IMR-90 (cell line): ENCODE results near the gene RAB11FIP3. TPM values are rescaled to one million over a fixed set of nuclear protein-coding genes. Genes with fewer than 3 reads are reported as not detected.

ENCODE experiments used
- ATAC-seq: fragments of 200-7000 bp; cut with Tn5 transposase; 2 replicates; pipeline ENCODE4 v1.9.1; 2020; ENCODE audit warnings: low read depth, mild to moderate bottlenecking, moderate library complexity
- BruUV-seq: library from RNA; stranded (reverse); fragments of 400-500 nt; replicated peaks from 2 replicates; lab custom pipeline; 2021; lab: Mats Ljungman, UMichigan
- CTCF ChIA-PET: fragments of 300-600 bp; formaldehyde crosslinking; extraction: SDS; loops from one replicate; lab custom pipeline; 2021; ENCODE audit warnings: antibody characterized with exemption; lab: Yijun Ruan, JAX
- POLR2A ChIA-PET: fragments of 300-600 bp; sonication (Branson Sonifier 250); formaldehyde crosslinking; loops from one replicate; lab custom pipeline; 2022; ENCODE audit warnings: antibody characterized with exemption; ENCODE audit not compliant: unreplicated experiment; lab: Charles Lee
- DNase-seq: peaks from one replicate; pipeline ENCODE4 v3.0.0; 2013
- H2AFZ ChIP-seq: replicated peaks from 2 replicates; pipeline ENCODE3; 2013; ENCODE audit warnings: low read length, mild to moderate bottlenecking; ENCODE audit not compliant: poor library complexity
- H2AK5ac ChIP-seq: 2 replicates; pipeline ENCODE4 v1.6.1; 2013; ENCODE audit warnings: low read depth, low read length, inconsistent platforms
- H2AK9ac ChIP-seq: replicated peaks from 2 replicates; pipeline ENCODE3; 2013; ENCODE audit warnings: mild to moderate bottlenecking, low read depth, low read length, moderate library complexity; ENCODE audit not compliant: poor library complexity
- H2BK120ac ChIP-seq: 2 replicates; pipeline ENCODE4 v1.6.1; 2013; ENCODE audit warnings: low read depth, low read length, inconsistent platforms
- H2BK15ac ChIP-seq: 3 replicates; pipeline ENCODE4 v1.6.1; 2013; ENCODE audit warnings: low read depth, low read length, inconsistent platforms
- H2BK20ac ChIP-seq: 2 replicates; pipeline ENCODE4 v1.6.1; 2013; ENCODE audit warnings: low read depth, mild to moderate bottlenecking, inconsistent platforms, low read length, moderate library complexity
- H2BK5ac ChIP-seq: 2 replicates; pipeline ENCODE4 v1.6.1; 2013; ENCODE audit warnings: mild to moderate bottlenecking, low read depth, low read length, inconsistent platforms; ENCODE audit not compliant: poor library complexity, severe bottlenecking
- H3K14ac ChIP-seq: replicated peaks from 2 replicates; pipeline ENCODE4 v1.6.1; 2013; ENCODE audit warnings: low read depth, low read length, inconsistent platforms
- H3K18ac ChIP-seq: 2 replicates; pipeline ENCODE4 v1.6.1; 2013; ENCODE audit warnings: low read depth, low read length, control low read depth
- H3K23ac ChIP-seq: 2 replicates; pipeline ENCODE4 v1.6.1; 2013; ENCODE audit warnings: low read depth, low read length, inconsistent platforms
- H3K27ac ChIP-seq: 2 replicates; pipeline ENCODE4 v1.5.1; 2013; ENCODE audit warnings: mild to moderate bottlenecking, control low read depth, low read length; ENCODE audit not compliant: insufficient read depth
- H3K27me3 ChIP-seq: 2 replicates; pipeline ENCODE4 v1.6.1; 2013; ENCODE audit warnings: low read length; ENCODE audit not compliant: control insufficient read depth, insufficient read depth
- H3K36me3 ChIP-seq: 2 replicates; pipeline ENCODE4 v1.6.1; 2013; ENCODE audit warnings: low read length, mixed read lengths; ENCODE audit not compliant: control insufficient read depth, insufficient read depth
- H3K4ac ChIP-seq: 2 replicates; pipeline ENCODE4 v1.6.1; 2013; ENCODE audit warnings: low read depth, low read length, inconsistent platforms
- H3K4me1 ChIP-seq: 2 replicates; pipeline ENCODE4 v1.6.1; 2013; ENCODE audit warnings: low read length, mixed read lengths; ENCODE audit not compliant: control insufficient read depth, insufficient read depth
- H3K4me2 ChIP-seq: 2 replicates; pipeline ENCODE4 v1.6.1; 2013; ENCODE audit warnings: low read depth, mild to moderate bottlenecking, control low read depth, low read length, moderate library complexity
- H3K4me3 ChIP-seq: 2 replicates; pipeline ENCODE4 v1.5.1; 2013; ENCODE audit warnings: low read depth, mild to moderate bottlenecking, control low read depth, low read length, moderate library complexity; ENCODE audit not compliant: insufficient read depth
- H3K56ac ChIP-seq: 2 replicates; pipeline ENCODE4 v1.6.1; 2013; ENCODE audit warnings: low read length, inconsistent platforms; ENCODE audit not compliant: insufficient read depth; ENCODE audit errors: extremely low read depth
- H3K79me1 ChIP-seq, 2 experiments: 2 replicates each; pipeline ENCODE4 v1.6.1; 2013; ENCODE audit warnings: low read length in 2 of 2, inconsistent platforms in 1 of 2, low read depth in 1 of 2
- H3K9ac ChIP-seq: 2 replicates; pipeline ENCODE4 v1.6.1; 2013; ENCODE audit warnings: low read depth, low read length, control low read depth
- H3K9me1 ChIP-seq: 2 replicates; pipeline ENCODE4 v1.6.1; 2013; ENCODE audit warnings: low read length, inconsistent platforms; ENCODE audit not compliant: insufficient read depth
- H3K9me3 ChIP-seq: 2 replicates; pipeline ENCODE4 v1.6.1; 2013; ENCODE audit warnings: low read length; ENCODE audit not compliant: control insufficient read depth, insufficient read depth
- H4K20me1 ChIP-seq: 2 replicates; pipeline ENCODE4 v1.6.1; 2013; ENCODE audit warnings: low read length, inconsistent platforms; ENCODE audit not compliant: insufficient read depth
- H4K5ac ChIP-seq: 2 replicates; pipeline ENCODE4 v1.6.1; 2013; ENCODE audit warnings: mild to moderate bottlenecking, low read depth, low read length, control low read depth
- H4K8ac ChIP-seq, 2 experiments: 2 replicates each; pipeline ENCODE4 v1.6.1; 2013; ENCODE audit warnings: low read depth in 2 of 2, low read length in 2 of 2, control low read depth in 1 of 2, inconsistent platforms in 1 of 2
- H4K91ac ChIP-seq: 2 replicates; pipeline ENCODE4 v1.6.1; 2013; ENCODE audit warnings: low read depth, low read length, inconsistent platforms; ENCODE audit not compliant: insufficient read depth
- BHLHE40 ChIP-seq: fragments of 150-350 bp; IDR thresholded peaks from 2 replicates; pipeline ENCODE4 v1.6.1; 2016; ENCODE audit warnings: mild to moderate bottlenecking, low read depth, low read length
- CEBPB ChIP-seq: IDR thresholded peaks from 2 replicates; pipeline ENCODE4 v1.6.1; 2012; ENCODE audit warnings: low read depth, low read length, improper control_type of control experiment
- CHD1 ChIP-seq: IDR thresholded peaks from 2 replicates; pipeline ENCODE4 v1.6.1; 2012; ENCODE audit warnings: low read depth, low read length, improper control_type of control experiment
- FOS ChIP-seq: fragments of 150-350 bp; IDR thresholded peaks from 2 replicates; pipeline ENCODE4 v1.6.1; 2016; ENCODE audit warnings: low read depth, low read length
- MAFK ChIP-seq: IDR thresholded peaks from 2 replicates; pipeline ENCODE4 v1.6.1; 2012; ENCODE audit warnings: low read depth, low read length, improper control_type of control experiment
- MAZ ChIP-seq: IDR thresholded peaks from 2 replicates; pipeline ENCODE4 v1.6.1; 2012; ENCODE audit warnings: low read depth, mild to moderate bottlenecking, low read length, improper control_type of control experiment, moderate library complexity, borderline replicate concordance
- MXI1 ChIP-seq: IDR thresholded peaks from 2 replicates; pipeline ENCODE4 v1.6.1; 2012; ENCODE audit warnings: low read depth, mild to moderate bottlenecking, low read length, moderate library complexity, borderline replicate concordance
- NFE2L2 ChIP-seq: fragments of 150-350 bp; IDR thresholded peaks from 2 replicates; pipeline ENCODE4 v1.6.1; 2016; ENCODE audit warnings: low read depth, mild to moderate bottlenecking, low read length
- POLR2A ChIP-seq: IDR thresholded peaks from 2 replicates; pipeline ENCODE4 v1.6.1; 2012; ENCODE audit warnings: mild to moderate bottlenecking, low read depth, low read length
- RAD21 ChIP-seq: IDR thresholded peaks from 2 replicates; pipeline ENCODE4 v1.6.1; 2012; ENCODE audit warnings: low read length, improper control_type of control experiment
- RCOR1 ChIP-seq: IDR thresholded peaks from 2 replicates; pipeline ENCODE4 v1.6.1; 2012; ENCODE audit warnings: mild to moderate bottlenecking, low read length, improper control_type of control experiment; ENCODE audit not compliant: insufficient replicate concordance
- RFX5 ChIP-seq: IDR thresholded peaks from 2 replicates; pipeline ENCODE4 v1.8.0; 2012; ENCODE audit warnings: low read depth, mild to moderate bottlenecking, low read length, moderate library complexity
- SMC3 ChIP-seq: fragments of 150-350 bp; IDR thresholded peaks from 2 replicates; pipeline ENCODE4 v1.6.1; 2016; ENCODE audit warnings: low read depth, mild to moderate bottlenecking, antibody characterized with exemption, low read length, moderate library complexity
- WGBS, 2 experiments: methylation state at CpG; one replicate each; pipeline versions ENCODE4 v1.1.5 to v1.1.7; 2013; ENCODE audit warnings: missing lambda C conversion rate in 2 of 2; ENCODE audit not compliant: insufficient read length in 1 of 2; ENCODE audit errors: extremely low coverage in 2 of 2; 5-methylcytosine and 5-hydroxymethylcytosine counted together
- dilution Hi-C: fragments of 300-500 bp; cut with HindIII; formaldehyde crosslinking; loops from one replicate; pipeline ENCODE4 v1.14.3; 2018; ENCODE audit warnings: low sequenced_read_pairs; ENCODE audit not compliant: unreplicated experiment
- in situ Hi-C: fragments of 300-500 bp; cut with MboI; formaldehyde crosslinking; loops from 3 replicates; pipeline ENCODE4 v1.14.3; 2019; ENCODE audit warnings: low sequenced_read_pairs, inconsistent platforms, mixed read lengths
- intact Hi-C: fragments of 100-400 bp; cut with micrococcal nuclease; formaldehyde crosslinking; loops from 2 replicates; pipeline ENCODE4 v1.10.0; 2022
- polyA plus RNA-seq, 3 experiments: library from polyadenylated mRNA; depleted of rRNA; stranded (reverse); fragments of >200 nt; gene quantifications; 2 replicates each; pipeline ENCODE4 v1.2.3, GENCODE V29; 2012; ENCODE audit warnings: low replicate concordance in 1 of 3
- total RNA-seq: library from RNA; depleted of rRNA; stranded (reverse); fragments of >200 nt; gene quantifications from 2 replicates; pipeline ENCODE4 v1.2.3, GENCODE V29; 2012
- TF ChIP-seq, protein P1 (sequence below): conservative IDR thresholded peaks from 2 replicates; pipeline ENCODE4 v1.5.1; 2012; ENCODE audit warnings: mild to moderate bottlenecking, low read depth, low read length, improper control_type of control experiment
- TF ChIP-seq, protein P2 (sequence below): fragments of 150-350 bp; IDR thresholded peaks from 2 replicates; pipeline ENCODE4 v1.6.1; 2017; ENCODE audit warnings: mild to moderate bottlenecking, antibody characterized with exemption, low read length, low read depth
- TF ChIP-seq, protein P3 (sequence below): fragments of 150-350 bp; IDR thresholded peaks from 2 replicates; pipeline ENCODE4 v1.6.1; 2016; ENCODE audit warnings: low read depth, mild to moderate bottlenecking, low read length, moderate library complexity, borderline replicate concordance

The RAB11FIP3 gene
- total and polyA plus RNA-seq, 2 of the 4 experiments (the other 2 are of a cell fraction): 7.5 to 22.5 TPM

DNA sequence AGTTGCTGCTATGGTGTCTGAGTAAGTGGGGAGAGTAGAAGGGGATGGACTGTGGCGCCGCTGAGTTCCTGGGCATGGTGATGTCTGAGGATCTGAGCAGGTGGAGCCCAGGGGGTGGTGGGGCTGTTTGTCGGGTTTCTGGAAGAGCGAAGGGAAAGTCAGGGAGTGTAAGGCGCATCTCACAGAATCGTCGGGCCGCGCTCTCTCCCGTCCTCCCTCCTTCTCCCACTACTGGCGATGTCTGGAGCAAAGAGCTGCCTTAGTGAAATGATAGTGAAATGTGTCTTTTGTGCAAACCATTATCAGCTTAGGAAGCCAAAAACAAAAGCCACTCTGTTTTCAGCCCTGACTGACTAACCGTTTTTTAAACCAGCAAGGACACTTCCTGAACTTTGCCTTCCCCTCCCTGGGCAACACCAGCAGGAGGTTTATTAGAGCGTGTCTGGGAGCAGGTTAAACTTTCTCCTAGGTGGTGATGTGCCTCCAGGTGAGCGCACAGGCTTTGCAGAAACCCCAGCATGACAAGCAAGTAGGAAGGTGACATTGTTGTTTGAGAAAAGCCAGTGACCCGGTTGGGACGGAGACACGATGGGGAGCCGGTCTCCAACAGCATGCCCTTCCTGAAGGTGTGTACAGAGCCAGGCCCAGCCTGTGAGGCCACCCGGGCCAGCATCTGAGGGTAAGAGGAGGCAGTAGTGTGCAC is 49.1 kb downstream of the RAB11FIP3 start:
- in situ Hi-C loops: no loop called here
- no peak overlapping the region for H3K27ac ChIP-seq
- H4K20me1 ChIP-seq: peaks cover 11% of the 10 kb centered on the region; the same call in 1 of the 2 replicates
- no peak overlapping the region for H2BK20ac ChIP-seq
- no peak overlapping the region for H2AK5ac ChIP-seq
- no peak overlapping the region for H4K91ac ChIP-seq
- dilution Hi-C loops: no loop called here
- no peak overlapping the region for H3K18ac ChIP-seq
- H3K9me3 ChIP-seq: no peaks in the 10 kb centered on the region
- POLR2A ChIA-PET: no interaction called here
- H2BK15ac ChIP-seq: no peak overlapping the region
- H3K23ac ChIP-seq: no peak overlapping the region
- ATAC-seq: no peak
- H3K9me1 ChIP-seq: peaks cover 5% of the 10 kb centered on the region; the same call in 1 of the 2 replicates
- no peak overlapping the region for H3K9ac ChIP-seq
- no peak for TF ChIP-seq SMC3
- no peak for TF ChIP-seq RCOR1
- no peak for TF ChIP-seq BHLHE40
- no peak for TF ChIP-seq FOS
- TF ChIP-seq MAFK: no peak
- TF ChIP-seq, protein P1, sequence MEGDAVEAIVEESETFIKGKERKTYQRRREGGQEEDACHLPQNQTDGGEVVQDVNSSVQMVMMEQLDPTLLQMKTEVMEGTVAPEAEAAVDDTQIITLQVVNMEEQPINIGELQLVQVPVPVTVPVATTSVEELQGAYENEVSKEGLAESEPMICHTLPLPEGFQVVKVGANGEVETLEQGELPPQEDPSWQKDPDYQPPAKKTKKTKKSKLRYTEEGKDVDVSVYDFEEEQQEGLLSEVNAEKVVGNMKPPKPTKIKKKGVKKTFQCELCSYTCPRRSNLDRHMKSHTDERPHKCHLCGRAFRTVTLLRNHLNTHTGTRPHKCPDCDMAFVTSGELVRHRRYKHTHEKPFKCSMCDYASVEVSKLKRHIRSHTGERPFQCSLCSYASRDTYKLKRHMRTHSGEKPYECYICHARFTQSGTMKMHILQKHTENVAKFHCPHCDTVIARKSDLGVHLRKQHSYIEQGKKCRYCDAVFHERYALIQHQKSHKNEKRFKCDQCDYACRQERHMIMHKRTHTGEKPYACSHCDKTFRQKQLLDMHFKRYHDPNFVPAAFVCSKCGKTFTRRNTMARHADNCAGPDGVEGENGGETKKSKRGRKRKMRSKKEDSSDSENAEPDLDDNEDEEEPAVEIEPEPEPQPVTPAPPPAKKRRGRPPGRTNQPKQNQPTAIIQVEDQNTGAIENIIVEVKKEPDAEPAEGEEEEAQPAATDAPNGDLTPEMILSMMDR: no peak
- TF ChIP-seq CEBPB: no peak
- TF ChIP-seq MXI1: no peak
- TF ChIP-seq RAD21: no peak
- TF ChIP-seq, protein P2, sequence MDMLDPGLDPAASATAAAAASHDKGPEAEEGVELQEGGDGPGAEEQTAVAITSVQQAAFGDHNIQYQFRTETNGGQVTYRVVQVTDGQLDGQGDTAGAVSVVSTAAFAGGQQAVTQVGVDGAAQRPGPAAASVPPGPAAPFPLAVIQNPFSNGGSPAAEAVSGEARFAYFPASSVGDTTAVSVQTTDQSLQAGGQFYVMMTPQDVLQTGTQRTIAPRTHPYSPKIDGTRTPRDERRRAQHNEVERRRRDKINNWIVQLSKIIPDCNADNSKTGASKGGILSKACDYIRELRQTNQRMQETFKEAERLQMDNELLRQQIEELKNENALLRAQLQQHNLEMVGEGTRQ: no peak
- TF ChIP-seq RFX5: no peak
- no peak for TF ChIP-seq NFE2L2
- TF ChIP-seq, protein P3, sequence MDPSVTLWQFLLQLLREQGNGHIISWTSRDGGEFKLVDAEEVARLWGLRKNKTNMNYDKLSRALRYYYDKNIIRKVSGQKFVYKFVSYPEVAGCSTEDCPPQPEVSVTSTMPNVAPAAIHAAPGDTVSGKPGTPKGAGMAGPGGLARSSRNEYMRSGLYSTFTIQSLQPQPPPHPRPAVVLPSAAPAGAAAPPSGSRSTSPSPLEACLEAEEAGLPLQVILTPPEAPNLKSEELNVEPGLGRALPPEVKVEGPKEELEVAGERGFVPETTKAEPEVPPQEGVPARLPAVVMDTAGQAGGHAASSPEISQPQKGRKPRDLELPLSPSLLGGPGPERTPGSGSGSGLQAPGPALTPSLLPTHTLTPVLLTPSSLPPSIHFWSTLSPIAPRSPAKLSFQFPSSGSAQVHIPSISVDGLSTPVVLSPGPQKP: no peak
- no peak for TF ChIP-seq MAZ
- TF ChIP-seq CHD1: no peak
- no peak for TF ChIP-seq POLR2A
- no peak overlapping the region for H2AK9ac ChIP-seq
- H3K4me3 ChIP-seq: no peak overlapping the region
- H3K4me1 ChIP-seq: peaks cover 1% of the 10 kb centered on the region; the same call in 1 of the 2 replicates
- H3K79me1 ChIP-seq: peaks cover 9 to 39% of the 10 kb centered on the region in 2 experiments
- no peak overlapping the region for H2AFZ ChIP-seq
- no peak overlapping the region for H3K56ac ChIP-seq
- no peak overlapping the region for H4K8ac ChIP-seq
- H3K27me3 ChIP-seq: no peaks in the 10 kb centered on the region
- no peak overlapping the region for H2BK5ac ChIP-seq
- H3K4me2 ChIP-seq: no peak overlapping the region
- no peak overlapping the region for H3K14ac ChIP-seq
- no peak overlapping the region for H3K4ac ChIP-seq
- no peak overlapping the region for H2BK120ac ChIP-seq
- no TSS peak for BruUV-seq
- WGBS, 2 experiments: 80% methylated on average over 5 of the region's 19 CpGs; no CpG with 5 or more reads in 1 of the 2 experiments
- H4K5ac ChIP-seq: no peak overlapping the region
- H3K36me3 ChIP-seq: peaks cover 18% of the 10 kb centered on the region
- no peak for DNase-seq
- intact Hi-C loops: no loop called here
- CTCF ChIA-PET: no interaction called here
